ENCODE measurements around the gene PHF21A.
"Not testable (repeated sequence)": the region's sequence is repeated elsewhere in the genome, so short reads cannot be mapped to it uniquely, and the experiment has no call there.

PHF21A gene

GRCh38 chr11:46020084-46020599 is 101.1 kb downstream of the PHF21A start:
- DNase-seq: no peak

- DNase-seq: no peak
These were observed 102.6 kb downstream of the PHF21A start for GRCh38 chr11:46018651-46019050.

- no peak for DNase-seq
These were observed 103.9 kb downstream of the PHF21A start for GRCh38 chr11:46017341-46017740.

GRCh38 chr11:46015941-46016340 is 105.3 kb downstream of the PHF21A start:
- DNase-seq: no peak

GRCh38 chr11:46014168-46014567 is 107.1 kb downstream of the PHF21A start:
- not testable (repeated sequence) for DNase-seq

GRCh38 chr11:46012185-46012584 is 109.1 kb downstream of the PHF21A start:
- DNase-seq: no peak

GRCh38 chr11:46010100-46010499 is 111.2 kb downstream of the PHF21A start:
- no peak for DNase-seq

- DNase-seq: no peak
These were observed 111.6 kb downstream of the PHF21A start for GRCh38 chr11:46009647-46010046.

- peak; percentile 37 to 46 for DNase-seq
These were observed 114.7 kb downstream of the PHF21A start for GRCh38 chr11:46006418-46007070.

GRCh38 chr11:46003572-46003971 is 117.7 kb downstream of the PHF21A start:
- DNase-seq: no peak

GRCh38 chr11:46002189-46002588 is 119.1 kb downstream of the PHF21A start:
- DNase-seq: no peak

GRCh38 chr11:46001448-46001914 is 119.8 kb downstream of the PHF21A start:
- DNase-seq: no peak

GRCh38 chr11:45997599-45997998 is 123.7 kb downstream of the PHF21A start:
- DNase-seq: no peak

GRCh38 chr11:45995342-45995734 is 125.9 kb downstream of the PHF21A start:
- DNase-seq: no peak

GRCh38 chr11:45994371-45995341 is 126.6 kb downstream of the PHF21A start:
- DNase-seq: no peak

GRCh38 chr11:45993531-45994001 is 127.7 kb downstream of the PHF21A start:
- DNase-seq: no peak

GRCh38 chr11:45988921-45989320 is 132.3 kb downstream of the PHF21A start:
- DNase-seq: no peak

- no peak for DNase-seq
These were observed 136.0 kb downstream of the PHF21A start for GRCh38 chr11:45985212-45985611.

GRCh38 chr11:45984192-45984591 is 137.1 kb downstream of the PHF21A start:
- DNase-seq: no peak

- DNase-seq: no peak
These were observed 137.8 kb downstream of the PHF21A start for GRCh38 chr11:45983471-45983845.

GRCh38 chr11:45982656-45983470 is 138.4 kb downstream of the PHF21A start:
- DNase-seq: no peak

GRCh38 chr11:45981826-45982225 is 139.4 kb downstream of the PHF21A start:
- DNase-seq: not testable (repeated sequence)

- DNase-seq: no peak
These were observed 146.4 kb downstream of the PHF21A start for GRCh38 chr11:45974806-45975205.

All from NCI-H187 (cell line).